Amniotic stem cell (primary cell): ENCODE data around the gene SLC35E2B.

ENCODE experiments used
- DNase-seq: peaks from one replicate; lab custom pipeline; 2025; lab: John Stamatoyannopoulos, UW

SLC35E2B gene

DNA sequence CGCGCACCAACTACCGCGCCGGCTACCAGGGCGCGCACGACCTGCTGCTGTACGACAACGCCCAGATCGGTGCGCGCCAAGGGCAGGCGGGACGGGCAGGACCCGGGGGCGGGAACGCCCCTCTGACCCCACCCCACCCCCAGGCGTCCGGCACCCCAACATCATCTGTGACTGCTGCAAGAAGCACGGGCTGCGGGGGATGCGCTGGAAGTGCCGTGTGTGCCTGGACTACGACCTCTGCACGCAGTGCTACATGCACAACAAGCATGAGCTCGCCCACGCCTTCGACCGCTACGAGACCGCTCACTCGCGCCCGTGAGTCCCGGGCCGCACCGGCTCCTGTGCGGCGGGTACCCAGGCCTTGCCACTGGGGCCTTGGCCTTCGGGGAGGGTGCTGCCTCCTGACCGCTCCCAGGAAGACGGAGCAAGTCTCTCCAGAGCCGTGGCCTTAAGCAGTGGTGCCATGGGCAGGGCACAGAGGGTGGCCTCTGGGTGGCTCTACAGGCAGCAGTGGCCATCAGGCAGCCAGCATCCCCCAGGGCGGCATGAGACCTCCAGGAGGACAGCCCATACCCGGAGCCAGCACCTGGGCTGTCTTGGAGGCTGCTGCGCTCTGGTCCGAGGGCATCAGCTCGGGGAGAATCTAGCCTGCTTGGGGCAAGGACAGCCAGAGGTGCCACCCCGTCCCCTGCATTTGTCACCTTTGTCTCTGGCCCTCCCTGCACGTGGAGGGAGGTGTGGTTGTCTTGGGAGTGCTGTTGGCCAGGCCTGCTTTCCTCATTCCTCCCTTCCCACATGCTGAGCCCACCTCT lies 68.8 kb downstream of the SLC35E2B start:
- no peak for DNase-seq

DNA sequence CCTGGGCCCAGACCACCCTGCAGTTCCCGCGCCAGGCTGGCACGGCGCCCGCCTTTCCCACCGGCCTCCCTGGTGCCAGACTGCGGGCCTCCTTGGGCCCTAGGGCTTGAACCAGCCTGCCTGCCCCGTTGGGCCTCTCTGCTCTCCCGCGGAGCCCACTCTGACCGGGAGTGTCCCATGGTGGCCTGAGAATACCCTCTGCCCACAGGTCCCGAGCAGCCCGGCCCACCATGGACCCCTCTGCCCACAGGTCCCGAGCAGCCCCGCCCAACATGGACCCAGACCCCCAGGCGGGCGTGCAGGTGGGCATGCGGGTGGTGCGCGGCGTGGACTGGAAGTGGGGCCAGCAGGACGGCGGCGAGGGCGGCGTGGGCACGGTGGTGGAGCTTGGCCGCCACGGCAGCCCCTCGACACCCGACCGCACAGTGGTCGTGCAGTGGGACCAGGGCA lies 69.4 kb downstream of the SLC35E2B start:
- no peak for DNase-seq

DNA sequence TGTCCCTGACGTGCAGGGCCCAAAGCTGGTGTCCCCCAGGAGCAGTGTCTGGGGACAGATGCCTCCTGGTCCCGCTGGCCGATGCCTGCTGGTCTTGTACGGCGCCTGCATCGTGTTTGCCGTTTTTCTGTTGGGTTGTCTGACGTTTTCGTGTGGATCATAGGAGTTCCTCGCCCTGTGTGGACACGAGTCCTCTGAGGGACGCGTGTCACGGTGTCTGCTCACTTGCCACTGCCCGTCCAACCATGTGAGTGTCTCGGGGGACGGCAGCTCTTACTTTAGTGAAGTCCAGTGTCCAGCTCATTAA lies 69.9 kb downstream of the SLC35E2B start:
- DNase-seq, result no peak

DNA sequence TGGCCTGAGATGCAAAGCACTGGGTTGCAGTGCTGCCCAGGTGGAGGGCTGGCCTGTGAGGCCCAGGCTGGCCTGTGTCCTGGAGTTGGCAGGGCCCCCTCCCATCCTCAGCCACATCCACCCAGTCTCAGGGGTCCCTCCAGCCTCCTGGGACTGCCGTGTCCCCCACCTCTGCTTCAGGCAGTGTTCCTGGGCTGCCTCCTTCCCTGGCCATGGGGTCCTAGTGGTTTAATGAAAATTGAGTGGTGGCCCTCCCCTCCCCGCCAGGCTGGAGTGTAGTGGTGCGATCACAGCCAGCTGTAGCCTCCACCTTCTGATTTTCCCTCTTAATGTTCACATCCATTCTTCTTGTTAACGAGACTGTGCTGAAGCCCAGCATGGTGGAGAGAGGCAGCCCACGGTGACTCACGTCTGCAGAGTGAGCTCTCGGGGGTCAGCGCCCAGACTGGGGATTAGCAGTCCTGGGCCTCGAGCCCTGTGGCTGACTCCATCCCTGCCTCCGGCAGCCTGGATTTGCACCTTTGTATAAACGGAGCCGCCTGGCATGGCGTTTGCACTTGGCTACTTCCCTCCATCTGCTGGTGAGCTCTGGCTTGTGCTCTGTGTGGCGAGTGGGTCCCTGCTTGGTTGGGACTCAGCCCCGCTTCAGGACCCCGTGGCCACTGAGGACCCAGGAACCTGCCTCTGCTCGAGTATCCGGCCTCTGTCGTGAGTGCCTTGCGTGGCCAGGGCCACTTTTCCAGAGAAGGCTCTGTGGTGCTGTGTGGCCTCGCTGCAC lies 70.4 kb downstream of the SLC35E2B start:
- DNase-seq, result no peak

DNA sequence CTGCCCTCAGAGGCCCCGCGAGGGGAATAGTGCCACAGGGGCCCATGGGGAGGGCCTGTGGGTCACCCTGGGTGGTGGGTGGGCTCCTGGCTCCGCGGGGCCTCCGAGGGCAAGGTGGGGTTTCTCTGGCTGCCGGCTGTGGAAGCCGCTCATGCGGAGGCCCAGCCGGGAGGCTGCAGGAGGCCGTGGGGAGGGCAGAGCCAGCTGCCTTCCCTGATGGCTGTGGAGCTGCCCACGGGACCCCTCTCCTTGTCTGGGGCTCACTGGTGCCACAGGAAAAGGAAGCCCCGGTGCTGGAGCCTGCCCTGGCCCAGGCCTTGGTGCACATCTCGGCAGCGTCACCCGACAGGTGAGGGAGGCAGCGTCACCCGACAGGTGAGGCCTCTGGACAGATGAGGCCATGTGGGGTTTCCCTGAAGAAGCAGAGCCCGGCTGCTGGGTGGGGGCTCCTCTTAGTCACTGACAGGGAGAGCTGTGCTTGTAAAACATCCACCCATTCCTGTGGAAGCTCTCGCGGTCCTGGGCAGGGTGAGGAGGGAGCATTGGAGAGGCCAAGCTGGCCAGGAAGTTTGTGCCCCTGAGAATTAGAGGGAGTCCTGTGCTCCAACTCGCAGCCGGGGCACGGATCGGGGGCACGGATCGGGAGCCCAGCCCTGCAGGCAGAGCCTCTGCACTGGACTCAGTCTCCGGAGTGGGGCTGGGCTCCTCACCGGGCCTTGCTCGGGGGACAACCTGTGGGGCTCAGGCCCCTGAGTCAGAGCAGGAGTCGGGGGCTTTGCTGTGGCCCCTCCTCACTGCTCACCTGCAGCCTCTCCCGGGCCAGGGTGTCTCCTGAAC lies 71.2 kb downstream of the SLC35E2B start:
- DNase-seq, result no peak

DNA sequence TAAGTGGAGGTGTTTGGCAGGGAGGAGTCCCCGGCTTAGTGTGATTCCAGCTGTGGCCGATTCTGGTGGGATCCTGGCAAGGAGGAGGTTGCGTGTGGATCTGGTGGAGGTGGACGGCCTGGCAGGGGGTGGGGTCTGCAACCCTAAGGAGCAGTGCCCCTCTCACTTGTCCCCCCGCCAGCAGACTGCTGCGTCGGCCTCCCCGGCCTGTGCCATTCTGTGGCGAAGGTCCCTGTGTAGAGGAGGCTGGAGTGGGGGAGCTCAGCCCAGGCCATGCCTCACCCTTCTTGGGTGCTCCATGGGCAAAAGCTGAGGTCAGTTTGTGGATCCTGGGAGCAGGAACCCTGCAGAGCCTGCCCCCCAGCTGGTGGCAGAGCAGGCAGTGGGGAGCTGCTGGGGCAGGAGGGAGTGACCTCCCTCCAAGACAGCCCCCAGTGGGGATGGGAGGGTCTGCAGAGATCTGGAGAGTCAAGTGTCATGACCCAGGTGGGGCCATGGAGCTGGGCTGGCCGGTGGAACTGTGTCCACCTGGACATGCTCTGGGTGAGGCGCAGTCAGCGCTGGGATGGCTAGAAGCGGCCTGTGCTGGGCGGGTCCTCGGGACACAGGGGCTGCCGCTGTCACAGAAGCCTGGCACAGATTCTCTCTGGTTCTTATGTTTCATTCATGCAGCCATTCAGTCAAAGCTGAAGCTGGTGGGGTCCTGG lies 72.0 kb downstream of the SLC35E2B start:
- no peak for DNase-seq

DNA sequence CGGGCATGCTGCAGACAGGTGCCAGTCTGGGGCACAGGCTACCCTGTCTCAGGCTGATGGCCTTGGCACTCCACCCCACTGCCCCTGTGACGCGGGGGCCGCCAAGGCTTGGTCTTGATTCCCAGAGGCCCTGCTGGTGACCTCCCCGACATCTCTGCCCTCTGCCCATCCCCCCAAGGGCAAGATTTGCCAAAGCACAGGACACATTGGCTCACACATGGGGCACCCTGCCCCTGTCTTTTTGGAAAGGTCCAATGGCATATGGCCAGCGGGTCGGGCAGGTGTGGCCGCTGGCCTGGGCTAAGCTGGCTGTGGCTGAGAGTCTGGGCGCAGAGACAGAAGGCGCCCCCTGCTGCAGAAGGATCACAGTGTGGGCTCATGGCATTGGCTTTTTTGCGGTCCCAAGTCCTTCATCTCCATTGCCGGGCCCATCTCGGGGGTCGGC lies 72.7 kb downstream of the SLC35E2B start:
- no peak for DNase-seq

DNA sequence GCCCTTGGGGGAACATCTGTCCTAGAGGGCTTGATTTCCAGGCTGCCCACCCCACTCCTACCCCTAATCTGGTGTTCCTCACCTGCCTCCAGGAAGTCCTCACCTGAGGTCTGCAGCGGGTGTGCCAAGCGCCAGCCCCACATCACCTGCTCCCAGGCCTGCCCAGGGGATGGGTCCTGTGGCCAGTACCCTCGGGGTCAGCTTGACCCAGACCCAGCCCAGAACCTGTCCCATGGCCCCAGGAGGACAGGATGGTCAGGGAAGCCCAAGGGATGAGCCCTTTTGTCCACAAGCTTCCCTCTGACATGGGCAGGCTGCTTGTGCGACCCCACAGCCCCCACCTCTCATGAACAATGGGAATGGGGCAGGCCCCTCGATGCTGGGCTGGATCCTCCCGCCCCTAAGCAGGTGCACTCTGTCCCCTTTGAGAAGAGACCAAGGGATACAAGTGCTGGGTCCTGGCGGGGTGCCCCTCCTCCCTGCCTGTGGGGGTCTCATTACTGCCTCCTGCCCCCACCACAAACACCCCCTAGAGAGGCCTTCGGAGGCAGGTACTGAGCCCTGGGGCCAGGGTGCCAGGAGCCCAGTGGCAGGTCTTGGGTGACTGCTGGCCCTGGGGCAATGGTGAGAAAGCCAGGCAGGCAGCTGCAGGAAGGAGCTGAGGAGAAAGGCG lies 74.1 kb downstream of the SLC35E2B start:
- no peak for DNase-seq

DNA sequence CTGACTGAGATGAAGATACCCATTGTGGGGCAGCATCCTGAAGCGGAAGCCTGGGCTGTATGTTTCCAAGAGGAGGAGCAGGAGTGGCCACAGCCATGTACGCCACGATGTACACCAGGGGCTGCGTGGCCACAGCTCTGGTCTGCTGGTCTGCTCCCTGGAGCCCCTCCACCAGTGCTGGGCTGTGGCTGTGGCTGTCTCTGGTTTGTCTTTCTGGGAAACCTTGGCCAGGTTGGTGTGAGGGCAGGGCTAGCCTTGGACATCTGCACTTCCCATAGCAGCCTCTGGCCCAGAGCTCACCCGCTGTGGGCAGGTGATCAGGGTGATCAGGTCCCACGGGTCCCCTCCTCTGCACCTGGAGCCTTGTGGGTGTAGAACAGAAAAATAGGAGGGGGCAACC lies 74.7 kb downstream of the SLC35E2B start:
- DNase-seq, result no peak

DNA sequence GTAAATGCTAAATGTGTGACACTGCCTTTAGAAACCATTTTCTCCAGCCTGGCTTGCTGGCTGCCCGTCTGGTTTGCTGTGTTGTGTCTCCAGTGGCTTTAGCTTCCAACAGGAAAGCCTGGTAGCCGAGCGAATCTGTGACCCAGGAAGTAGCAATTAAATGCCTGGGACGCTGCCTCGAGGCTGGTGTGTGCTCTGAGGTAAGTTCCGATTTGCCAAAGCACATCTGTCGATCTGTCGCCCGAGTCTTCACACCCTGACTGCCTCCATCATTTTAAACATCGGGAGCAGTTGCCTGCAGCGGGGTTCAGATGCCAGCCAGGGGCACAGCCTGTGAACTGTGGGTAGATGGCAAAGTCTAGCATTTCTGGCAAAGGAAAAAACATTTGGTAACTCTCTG lies 75.1 kb downstream of the SLC35E2B start:
- no peak for DNase-seq

DNA sequence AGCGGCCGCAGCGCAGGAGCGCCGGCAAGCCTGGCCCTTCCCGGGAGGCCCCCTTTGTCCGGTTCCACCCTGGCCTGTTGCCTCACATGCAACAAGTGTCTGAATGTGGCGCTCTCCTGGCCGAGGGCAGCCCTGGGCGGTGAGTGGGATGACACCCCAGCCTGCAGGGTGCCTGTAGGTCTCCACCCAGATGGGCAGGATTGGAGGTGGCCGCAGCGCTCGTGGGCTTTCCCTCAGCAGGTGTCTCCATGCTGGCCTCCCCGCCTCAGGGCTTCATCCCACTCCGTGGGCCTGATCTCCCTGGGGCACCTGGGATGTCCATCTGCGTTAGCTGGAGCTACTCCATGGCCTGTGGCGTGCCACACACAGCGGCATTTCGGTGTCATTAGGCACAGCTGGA lies 75.8 kb downstream of the SLC35E2B start:
- no peak for DNase-seq

DNA sequence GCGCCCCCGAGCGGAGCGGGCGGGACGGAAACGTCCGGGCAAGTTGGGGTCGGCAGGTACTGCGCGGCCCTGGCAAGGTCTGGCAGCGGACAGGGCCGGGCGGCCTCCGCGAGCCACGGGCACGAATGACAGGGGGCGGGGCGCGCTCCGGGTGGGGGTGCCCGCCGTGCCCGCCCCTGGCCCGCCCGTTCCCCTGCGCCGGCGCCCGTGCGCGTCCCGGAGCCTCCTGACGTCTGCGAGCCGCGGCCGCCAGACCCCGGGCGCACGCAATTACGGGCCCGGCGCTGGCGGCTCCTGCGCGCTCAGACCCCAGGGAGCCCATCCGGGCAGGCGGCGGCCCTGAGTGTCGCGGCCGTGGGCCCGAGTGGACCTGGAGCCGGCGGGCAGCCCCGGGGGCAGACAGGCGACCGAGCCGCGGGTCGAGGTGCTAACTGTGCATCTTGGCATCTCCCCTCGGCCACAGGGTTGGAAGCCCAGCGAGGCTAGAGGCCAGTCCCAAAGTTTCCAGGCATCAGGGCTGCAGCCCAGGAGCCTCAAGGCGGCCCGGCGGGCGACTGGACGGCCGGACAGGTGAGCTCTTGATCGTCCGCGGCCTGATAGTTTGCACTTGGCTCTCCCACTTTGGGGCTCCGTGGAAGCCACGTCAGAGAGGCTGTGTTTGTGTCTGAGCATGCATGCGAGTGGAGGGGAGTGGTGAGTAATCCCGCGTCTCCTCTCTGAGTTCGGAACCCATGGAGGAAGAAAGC lies 76.4 kb downstream of the SLC35E2B start:
- no peak for DNase-seq

DNA sequence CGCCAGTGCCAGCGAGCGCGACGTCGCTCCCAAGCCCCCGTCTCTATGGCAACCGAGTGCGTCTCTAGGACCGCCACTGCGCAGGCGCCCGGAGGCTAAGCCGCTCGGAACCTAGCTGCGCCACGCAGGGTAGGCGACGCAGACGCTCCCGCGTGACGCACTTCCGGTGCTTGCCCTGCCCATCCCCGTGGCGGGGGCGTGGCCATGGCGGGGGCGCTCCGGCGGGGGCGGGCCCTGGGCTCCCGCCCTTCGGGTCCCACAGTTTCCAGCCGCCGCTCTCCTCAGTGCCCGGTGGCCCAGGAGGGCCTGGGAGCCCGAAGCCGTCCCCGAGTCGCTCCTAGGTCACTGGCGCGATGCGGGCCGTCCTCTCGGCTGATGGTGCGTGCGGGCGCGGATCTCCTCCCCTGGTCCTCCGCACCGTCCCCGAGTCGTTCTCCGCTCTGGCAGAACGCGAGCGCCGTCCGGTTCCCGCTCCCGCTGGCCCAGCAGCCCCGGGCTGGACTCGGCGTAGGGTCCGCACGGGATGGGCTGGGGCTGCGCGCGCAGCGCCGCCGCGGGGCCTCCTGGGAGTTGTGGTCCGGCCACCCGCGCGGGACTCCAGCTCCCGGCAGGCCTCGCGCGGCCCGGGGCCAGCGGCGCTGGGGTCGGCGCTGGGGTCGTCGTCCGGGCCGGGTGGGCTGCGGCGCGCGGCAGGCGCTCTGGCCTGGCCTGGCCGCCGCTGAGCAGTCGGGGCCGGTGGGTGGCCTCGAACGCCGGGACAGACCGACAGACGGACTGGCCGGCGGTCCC lies 77.1 kb downstream of the SLC35E2B start, which contains the start of gene MIB2:
MIB2 (plus strand) TSS at position 245 of the 789 bp plus-strand sequence. CDS start 7,953 bp downstream, outside the sequence.
- DNase-seq, result peak; percentile 79

DNA sequence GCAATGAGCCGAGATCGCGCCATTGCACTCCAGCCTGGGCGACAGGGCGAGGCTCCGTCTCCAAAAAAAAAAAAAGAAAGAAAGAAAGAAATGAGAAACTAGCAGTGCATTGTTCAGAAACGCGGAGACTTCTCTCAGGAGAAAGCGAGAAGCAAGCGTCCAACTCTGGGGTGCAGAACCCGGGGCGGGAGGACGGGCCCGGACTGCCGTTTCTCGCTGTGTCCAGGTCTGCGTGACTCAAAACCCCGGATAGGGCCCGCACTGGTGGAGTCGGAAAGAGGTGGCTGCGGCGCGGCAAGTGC lies 77.7 kb downstream of the SLC35E2B start:
- DNase-seq, result no peak

DNA sequence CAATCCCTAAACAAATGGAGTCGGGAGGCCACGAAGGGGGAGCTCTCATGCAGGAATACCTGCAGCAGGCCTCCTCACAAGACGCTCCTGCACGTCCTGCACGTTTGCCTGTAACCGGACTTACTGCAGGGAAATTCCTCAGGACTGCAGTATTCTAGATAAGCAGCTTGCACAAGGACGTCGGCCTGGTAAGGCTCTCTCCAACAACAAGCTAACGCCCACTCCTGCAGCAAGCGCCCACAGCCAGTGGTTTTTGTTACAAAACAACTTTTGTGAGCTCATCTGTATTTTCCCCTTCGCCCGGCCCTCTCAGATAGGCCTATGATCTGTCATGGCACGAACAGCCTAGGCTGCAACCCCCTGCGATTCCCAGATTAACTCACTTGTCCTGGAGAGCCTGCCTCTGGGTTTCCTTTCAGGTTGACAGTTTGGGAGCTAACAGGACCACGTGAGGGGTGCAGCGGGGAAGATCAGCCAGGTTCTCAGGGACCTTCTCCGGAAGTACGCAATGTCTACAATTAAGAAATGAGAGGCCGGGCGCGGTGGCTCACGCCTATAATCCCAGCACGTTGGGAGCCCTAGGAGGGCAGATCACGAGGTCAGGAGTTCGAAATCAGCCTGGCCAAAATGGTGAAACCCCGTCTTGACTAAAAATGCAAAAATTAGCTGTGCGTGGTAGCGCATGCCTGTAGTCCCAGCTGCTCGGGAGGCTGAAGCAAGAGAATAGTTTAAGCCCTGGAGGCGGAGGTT lies 78.2 kb downstream of the SLC35E2B start:
- no peak for DNase-seq

DNA sequence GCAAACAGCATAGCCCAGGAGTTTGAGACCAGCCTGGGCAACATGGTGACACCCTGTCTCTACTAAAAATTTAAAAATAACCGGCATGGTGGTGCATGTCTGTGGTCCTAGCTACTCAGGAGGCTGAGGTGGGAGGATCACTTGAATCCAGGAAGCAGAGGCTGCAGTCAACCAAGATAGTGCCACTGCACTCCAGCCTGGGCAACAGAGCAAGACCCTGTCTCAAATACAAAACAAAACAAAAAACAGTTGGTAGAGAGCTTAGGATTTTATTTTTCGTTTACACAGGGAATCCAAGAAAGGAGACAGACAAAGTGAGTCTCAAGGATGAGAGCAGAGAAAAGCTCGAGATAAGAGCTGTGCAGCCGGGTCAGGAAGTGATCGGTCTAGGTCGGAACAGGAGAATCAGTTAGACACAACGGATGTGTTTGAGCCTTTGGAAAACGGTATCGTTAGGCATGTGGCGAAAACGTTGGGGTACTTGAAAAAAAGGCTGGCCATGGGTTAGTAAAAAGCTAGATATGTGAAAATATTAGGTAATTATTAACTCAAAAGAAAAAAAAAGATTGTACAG lies 79.0 kb downstream of the SLC35E2B start:
- no peak for DNase-seq

DNA sequence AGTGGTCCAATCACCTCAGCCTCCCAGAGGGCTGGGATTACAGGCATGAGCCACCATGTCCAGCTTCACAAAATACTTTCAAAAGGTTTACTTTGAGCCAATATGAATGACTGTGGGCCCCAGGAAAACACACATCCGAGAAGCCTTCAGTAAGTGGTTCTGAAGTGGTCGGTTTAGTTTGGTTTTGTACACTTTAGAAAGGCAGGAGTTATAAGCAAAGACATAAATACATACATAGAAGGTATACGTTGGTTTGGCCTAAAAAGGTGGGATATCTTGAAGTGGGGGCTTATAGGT lies 80.5 kb downstream of the SLC35E2B start:
- no peak for DNase-seq

DNA sequence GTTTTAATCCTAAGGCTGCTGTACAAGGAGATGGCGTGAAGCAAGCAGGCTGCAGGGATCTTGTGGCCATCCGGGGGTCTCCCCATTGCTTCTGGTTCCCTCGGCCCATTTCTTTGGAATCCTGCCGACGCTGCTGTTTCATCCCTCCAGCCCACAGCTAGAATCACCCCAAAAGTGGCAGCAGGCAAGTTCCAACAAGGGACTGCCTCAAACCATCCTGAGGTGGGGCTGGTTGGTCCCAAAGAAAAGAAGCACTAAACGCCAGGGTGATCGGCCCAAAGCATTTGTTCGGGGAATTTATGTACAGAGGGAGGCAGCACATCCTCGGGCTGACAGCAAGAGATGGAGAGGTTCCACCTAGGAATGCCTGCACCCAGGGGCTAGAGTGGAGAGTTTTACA lies 81.8 kb downstream of the SLC35E2B start:
- DNase-seq, result no peak
